ENCODE data around the gene PROKR2.

PROKR2 gene

DNA sequence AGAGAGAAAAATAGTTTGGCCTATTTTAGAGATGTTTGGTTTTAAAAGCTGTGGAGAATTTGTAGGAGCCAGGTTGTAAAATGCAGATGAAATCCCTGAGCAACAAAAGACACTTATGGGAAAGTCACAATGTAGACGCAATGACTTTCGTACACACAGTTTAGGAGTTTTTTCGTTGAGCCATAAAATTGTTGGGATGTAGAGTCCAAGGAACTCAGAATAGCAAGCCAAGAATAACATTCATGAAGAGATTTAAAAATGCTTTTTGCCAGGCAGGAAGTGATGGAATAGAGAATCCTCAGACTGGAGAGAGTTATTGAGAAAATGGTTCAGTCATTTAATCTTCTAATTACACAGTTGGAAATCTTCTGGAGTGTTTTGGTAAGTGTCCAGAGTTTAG lies 11.5 kb upstream of the PROKR2 start:
- CTCF ChIA-PET, result no interaction called here
- no peak for DNase-seq (ENCODE audit: extremely low spot score)
- POLR2A ChIA-PET, result no interaction called here
- TF ChIP-seq, protein P1, sequence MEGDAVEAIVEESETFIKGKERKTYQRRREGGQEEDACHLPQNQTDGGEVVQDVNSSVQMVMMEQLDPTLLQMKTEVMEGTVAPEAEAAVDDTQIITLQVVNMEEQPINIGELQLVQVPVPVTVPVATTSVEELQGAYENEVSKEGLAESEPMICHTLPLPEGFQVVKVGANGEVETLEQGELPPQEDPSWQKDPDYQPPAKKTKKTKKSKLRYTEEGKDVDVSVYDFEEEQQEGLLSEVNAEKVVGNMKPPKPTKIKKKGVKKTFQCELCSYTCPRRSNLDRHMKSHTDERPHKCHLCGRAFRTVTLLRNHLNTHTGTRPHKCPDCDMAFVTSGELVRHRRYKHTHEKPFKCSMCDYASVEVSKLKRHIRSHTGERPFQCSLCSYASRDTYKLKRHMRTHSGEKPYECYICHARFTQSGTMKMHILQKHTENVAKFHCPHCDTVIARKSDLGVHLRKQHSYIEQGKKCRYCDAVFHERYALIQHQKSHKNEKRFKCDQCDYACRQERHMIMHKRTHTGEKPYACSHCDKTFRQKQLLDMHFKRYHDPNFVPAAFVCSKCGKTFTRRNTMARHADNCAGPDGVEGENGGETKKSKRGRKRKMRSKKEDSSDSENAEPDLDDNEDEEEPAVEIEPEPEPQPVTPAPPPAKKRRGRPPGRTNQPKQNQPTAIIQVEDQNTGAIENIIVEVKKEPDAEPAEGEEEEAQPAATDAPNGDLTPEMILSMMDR (IDR thresholded peaks at IDR 0.05; ENCODE audit: control extremely low read depth, extremely low read depth, low read depth, missing control alignments), result no peak

DNA sequence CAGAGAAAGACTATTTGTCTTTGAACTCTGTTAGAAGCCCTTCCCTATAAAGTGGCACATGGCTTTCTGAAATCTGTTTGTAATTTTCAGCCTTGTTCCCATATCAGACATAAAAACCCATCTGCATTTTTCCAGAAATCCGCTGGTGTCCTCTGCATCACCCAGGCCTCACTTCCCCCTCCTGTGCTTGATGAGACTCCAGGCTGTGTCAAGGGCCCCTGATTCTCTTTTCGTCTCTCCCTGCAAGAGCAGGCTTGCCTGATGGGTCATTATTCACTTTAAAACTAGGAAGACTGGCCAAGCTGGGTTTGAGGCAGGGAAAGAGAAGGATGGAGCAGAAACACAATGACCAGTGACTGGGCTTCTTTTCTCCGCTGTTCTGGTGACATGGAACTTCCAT lies 10.6 kb upstream of the PROKR2 start:
- no peak for DNase-seq (ENCODE audit: extremely low spot score)
- ChIA-PET POLR2A (no interaction called here), CTCF (no interaction called here)
- TF ChIP-seq, protein P1 (IDR thresholded peaks at IDR 0.05; ENCODE audit: control extremely low read depth, extremely low read depth, low read depth, missing control alignments), result no peak

DNA sequence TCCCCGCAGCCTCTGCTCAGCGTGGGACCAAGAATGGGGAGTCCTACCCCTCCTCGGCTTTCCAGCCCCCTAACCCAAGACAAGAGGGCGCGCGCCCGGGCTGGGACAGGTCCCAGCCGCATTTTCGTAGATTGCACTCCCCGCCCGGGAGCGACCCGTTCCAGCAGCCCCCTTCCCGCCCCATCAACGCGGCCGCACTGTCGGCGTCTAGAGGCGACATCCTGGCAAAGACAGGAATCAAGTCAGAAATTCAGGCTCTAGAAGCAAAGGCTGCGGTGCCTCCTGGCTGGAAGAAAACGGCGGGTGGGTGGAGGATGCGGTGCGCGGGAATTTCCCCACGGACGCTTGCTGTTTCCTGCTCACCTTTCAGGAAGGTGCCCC lies 957 bp downstream of the PROKR2 start:
- no peak for DNase-seq (ENCODE audit: extremely low spot score)
- TF ChIP-seq, protein P1 (IDR thresholded peaks at IDR 0.05; ENCODE audit: control extremely low read depth, extremely low read depth, low read depth, missing control alignments), result no peak
- POLR2A ChIA-PET, result no interaction called here
- CTCF ChIA-PET, result no interaction called here

DNA sequence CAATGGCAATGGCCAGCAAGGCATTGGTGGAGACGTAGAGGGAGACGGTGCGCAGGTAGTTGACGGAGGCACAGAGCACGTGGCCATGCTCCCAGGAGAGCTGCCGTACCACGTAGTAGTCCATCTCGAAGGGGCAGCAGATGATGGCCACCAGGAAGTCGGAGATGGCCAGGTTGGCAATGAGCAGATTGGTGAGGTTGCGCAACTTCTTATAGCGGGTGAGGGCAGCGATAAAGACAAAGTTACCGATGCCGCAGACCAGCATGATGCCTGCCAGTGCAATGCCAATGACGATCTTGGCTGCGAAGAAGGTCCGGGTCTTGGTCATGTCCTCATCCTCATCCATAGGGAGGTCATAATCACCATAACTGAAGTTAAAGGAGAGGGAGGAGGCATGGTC lies 2.8 kb downstream of the PROKR2 start:
- ChIA-PET POLR2A (no interaction called here), CTCF (no interaction called here)
- TF ChIP-seq, protein P1 (IDR thresholded peaks at IDR 0.05; ENCODE audit: control extremely low read depth, extremely low read depth, low read depth, missing control alignments), result no peak
- no peak for DNase-seq (ENCODE audit: extremely low spot score)

DNA sequence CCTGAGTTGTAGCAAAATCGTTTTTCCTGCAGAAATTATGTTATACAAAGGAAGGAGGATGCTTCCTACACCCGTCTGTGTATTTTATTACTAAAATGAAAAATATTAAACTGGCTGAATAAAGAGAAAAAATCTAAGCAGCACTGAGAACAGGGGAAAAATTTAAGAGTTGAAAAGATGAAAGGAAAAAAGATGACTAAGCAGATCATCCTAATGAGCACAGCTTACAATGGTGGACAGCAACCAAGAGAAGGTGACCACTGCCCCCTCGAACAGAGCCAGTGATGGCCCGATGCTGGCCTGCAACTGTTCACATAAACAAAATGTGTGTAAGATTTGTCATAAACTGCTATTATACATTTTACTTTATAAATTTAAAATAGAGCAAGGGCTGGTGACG lies 4.2 kb downstream of the PROKR2 start:
- ChIA-PET CTCF (no interaction called here), POLR2A (no interaction called here)
- TF ChIP-seq, protein P1 (IDR thresholded peaks at IDR 0.05; ENCODE audit: control extremely low read depth, extremely low read depth, low read depth, missing control alignments), result no peak
- no peak for DNase-seq (ENCODE audit: extremely low spot score)

DNA sequence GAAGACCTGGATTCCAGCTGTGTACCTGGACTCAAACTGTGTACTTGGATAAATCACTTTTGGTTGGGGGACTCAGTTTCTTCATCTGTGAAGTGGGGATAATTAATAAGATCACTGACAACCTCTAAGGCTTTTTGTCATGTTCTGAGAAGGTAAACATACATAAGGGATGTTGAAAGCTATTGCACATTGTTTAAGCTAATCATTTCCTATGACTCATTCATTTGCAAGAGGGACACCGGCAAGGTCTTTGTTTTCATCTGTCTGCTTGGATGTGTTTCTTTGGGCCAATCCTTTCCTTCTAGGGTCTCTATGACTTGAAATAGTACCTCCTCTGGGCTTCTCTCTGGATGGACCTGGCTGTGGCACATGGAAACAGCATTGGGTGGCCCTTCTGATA lies 6.8 kb downstream of the PROKR2 start:
- POLR2A ChIA-PET, result no interaction called here
- no peak for DNase-seq (ENCODE audit: extremely low spot score)
- CTCF ChIA-PET, result no interaction called here
- TF ChIP-seq, protein P1 (IDR thresholded peaks at IDR 0.05; ENCODE audit: control extremely low read depth, extremely low read depth, low read depth, missing control alignments), result no peak

DNA sequence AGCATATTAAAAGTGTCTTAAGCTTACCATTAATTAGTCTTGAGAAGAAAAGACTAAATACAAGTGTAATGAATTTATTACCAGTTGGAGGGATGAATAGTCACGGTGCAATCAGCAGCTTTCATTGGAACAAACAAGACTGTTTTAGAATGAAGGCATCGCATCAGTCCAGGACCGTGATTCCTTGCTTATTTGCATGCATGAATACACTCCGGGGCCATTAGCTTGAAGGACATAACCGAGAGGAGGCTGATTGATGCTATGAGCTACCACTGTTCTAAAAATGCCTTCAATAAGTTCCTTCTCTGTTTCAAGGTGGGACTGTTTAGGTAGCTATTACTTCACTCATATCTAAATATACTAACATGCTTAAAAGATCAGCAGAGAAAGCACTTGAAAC lies 17.9 kb downstream of the PROKR2 start:
- CTCF ChIA-PET, result no interaction called here
- DNase-seq (ENCODE audit: extremely low spot score), result no peak
- POLR2A ChIA-PET, result no interaction called here
- TF ChIP-seq, protein P1 (IDR thresholded peaks at IDR 0.05; ENCODE audit: control extremely low read depth, extremely low read depth, low read depth, missing control alignments), result no peak

Measured in GM10248 (cell line).